Measurements from ENCODE around the gene MAP3K6.

Gene MAP3K6

DNA sequence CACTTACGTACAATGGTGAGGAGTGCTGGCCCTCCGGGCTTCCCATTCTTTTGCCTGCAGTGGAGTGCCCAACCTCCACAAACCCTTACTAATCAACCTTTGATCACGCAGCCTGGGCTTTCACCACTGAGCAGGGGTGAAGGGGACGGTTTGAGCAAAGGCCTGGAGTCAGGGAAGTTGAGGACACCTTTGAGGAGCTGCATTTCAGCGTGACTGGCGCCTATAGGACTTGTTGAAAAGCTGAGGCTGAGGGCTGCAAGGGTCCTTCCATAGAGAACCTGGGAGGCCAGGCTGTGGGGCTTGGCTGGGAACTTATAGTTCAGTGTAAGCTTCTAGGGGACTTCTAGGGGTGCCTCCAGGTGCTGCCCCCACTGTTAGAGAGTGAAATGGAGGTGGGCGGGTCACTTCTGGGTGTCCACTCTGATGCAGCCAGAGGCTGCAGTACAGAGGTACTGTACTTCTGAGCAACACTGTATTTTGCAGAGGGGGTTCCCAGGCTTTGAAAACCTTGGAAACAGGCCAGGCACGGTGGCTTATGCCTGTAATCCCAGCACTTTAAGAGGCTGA lies 15.1 kb downstream of the MAP3K6 start:
- no peak for DNase-seq (ENCODE audit: low read depth)
- no peak for TF ChIP-seq CTCF (IDR thresholded peaks at IDR 0.05; ENCODE audit: low read depth, low read length, missing control alignments)

GRCh38 chr1:27350663-27351540 lies 15.9 kb downstream of the MAP3K6 start:
- H3K4me3 ChIP-seq (ENCODE audit: low read depth, low read length): no peak overlapping the region
- no peak for DNase-seq (ENCODE audit: low read depth)
- TF ChIP-seq CTCF (IDR thresholded peaks at IDR 0.05; ENCODE audit: low read depth, low read length, missing control alignments): no peak

More for the DNA sequence above, 15.1 kb downstream of the MAP3K6 start:
- no peak overlapping the region for H3K4me3 ChIP-seq (ENCODE audit: low read depth, low read length)

DNA sequence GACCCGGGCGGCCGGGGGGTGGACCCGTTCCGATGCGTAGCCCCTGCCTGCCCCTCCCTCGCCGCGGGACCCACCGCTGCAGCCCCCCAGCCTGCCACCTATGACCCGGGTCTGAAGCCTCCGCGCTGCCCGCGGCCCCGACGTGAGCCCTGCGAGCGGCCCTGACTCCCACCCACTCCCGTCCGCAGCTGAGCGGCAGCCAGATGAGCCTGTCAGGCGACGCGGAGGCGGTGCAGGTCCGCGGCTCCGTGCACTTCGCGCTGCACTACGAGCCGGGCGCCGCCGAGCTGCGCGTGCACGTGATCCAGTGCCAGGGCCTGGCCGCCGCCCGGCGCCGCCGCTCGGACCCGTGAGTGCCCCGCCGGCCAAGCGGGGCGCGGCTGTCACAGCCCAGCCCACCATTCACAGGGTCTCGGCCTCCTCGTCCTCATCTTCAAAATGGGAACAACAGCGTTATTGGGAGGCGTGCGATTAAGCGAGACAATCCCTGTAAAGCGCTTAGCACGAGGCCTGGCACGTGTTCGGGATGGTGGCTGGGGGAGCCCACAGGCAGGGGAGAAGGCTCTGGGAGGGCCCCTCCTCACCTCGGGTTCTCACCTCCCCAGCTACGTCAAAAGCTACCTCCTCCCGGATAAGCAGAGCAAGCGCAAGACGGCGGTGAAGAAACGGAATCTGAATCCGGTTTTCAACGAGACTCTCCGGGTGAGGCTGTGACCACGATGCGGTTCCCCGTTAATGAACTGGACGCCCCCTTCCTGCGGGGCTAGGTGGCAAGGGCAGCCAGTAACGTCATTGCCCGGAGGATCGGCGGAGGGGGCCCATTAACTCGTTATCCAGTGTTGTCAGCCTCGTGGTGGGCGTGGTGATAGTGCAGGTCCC lies 16.7 kb downstream of the MAP3K6 start:
- H3K4me3 ChIP-seq (ENCODE audit: low read depth, low read length): no peak overlapping the region; the same call in 1 of the 2 replicates
- no peak for DNase-seq (ENCODE audit: low read depth)
- no peak for TF ChIP-seq CTCF (IDR thresholded peaks at IDR 0.05; ENCODE audit: low read depth, low read length, missing control alignments)

- TF ChIP-seq CTCF (IDR thresholded peaks at IDR 0.05; ENCODE audit: low read depth, low read length, missing control alignments): no peak
- peak overlapping the region; percentile 1; the same call in 1 of the 2 replicates for H3K4me3 ChIP-seq (ENCODE audit: low read depth, low read length)
- no peak for DNase-seq (ENCODE audit: low read depth)
These were observed 17.6 kb downstream of the MAP3K6 start for GRCh38 chr1:27348861-27349783.

DNA sequence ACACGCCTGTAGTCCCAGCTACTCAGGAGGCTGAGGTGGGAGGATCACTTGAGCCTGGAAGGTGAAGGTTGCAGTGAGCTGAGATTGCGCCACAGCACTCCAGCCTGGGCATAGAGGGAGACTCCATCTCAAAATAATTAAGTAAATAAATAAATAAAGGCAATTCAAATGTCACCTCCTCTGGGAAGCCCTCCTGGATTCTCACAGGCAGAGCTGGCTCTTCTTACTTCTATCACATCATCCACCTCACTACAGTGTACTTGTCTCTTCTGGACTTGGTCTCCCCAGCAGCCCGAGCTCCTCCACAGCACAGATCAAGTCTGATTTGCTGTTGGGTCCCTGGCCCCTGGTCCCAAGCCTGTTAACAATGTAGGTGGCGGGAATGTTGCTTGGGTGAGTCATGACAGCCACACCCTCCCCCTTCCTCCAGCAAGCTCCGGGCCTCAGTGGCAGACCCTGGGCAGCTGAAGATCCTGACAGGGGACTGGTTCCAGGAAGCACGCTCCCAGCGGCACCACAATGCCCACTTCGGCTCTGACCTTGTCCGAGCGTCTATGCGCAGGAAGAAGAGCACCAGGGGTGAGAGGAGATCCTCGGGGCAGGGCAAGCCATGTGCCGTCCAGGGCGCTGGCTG lies 19.7 kb downstream of the MAP3K6 start:
- DNase-seq (ENCODE audit: low read depth): no peak

More for the DNA sequence above, 19.7 kb downstream of the MAP3K6 start:
- no peak for TF ChIP-seq CTCF (IDR thresholded peaks at IDR 0.05; ENCODE audit: low read depth, low read length, missing control alignments)
- H3K4me3 ChIP-seq (ENCODE audit: low read depth, low read length): no peak overlapping the region

Data from GM12864 (cell line).